SHP77 (cell line): ENCODE data around the gene LYSET.
A peak's percentile ranks its signal among the peaks of the same experiment; 100 is the strongest.
"Not testable (repeated sequence)": the region's sequence is repeated elsewhere in the genome, so short reads cannot be mapped to it uniquely, and the experiment has no call there.

ENCODE experiments used
- DNase-seq, 2 experiments: peaks; one replicate each; lab custom pipeline; 2025; lab: John Stamatoyannopoulos, UW

LYSET gene

GRCh38 chr14:93184391-93185348 lies at the start of gene LYSET, which contains the start of gene MOAP1:
LYSET (plus strand) TSS chr14:93185317; CDS start chr14:93185406, 89 bp downstream.
MOAP1 (minus strand) TSS chr14:93184897; CDS start chr14:93184242, 655 bp downstream.
- DNase-seq, result peak; percentile 47 to 80

GRCh38 chr14:93135399-93135798 lies 49.7 kb upstream of the LYSET start:
- no peak for DNase-seq

- no peak for DNase-seq
These were observed 49.1 kb upstream of the LYSET start for GRCh38 chr14:93136009-93136408.

- not testable (repeated sequence) for DNase-seq
These were observed 48.6 kb upstream of the LYSET start for GRCh38 chr14:93136508-93136907.

- DNase-seq, result peak; percentile 85 to 89
These were observed 47.3 kb upstream of the LYSET start for GRCh38 chr14:93137864-93138263.

- no peak for DNase-seq
These were observed 42.1 kb upstream of the LYSET start for GRCh38 chr14:93142854-93143652.

GRCh38 chr14:93146119-93146518 lies 39.0 kb upstream of the LYSET start:
- no peak for DNase-seq

GRCh38 chr14:93148979-93149378 lies 36.1 kb upstream of the LYSET start:
- no peak for DNase-seq

GRCh38 chr14:93150227-93151208 lies 34.6 kb upstream of the LYSET start:
- DNase-seq, result no peak

- no peak for DNase-seq
These were observed 32.0 kb upstream of the LYSET start for GRCh38 chr14:93153121-93153520.

GRCh38 chr14:93155667-93156066 lies 29.4 kb upstream of the LYSET start:
- DNase-seq, result no peak

GRCh38 chr14:93156693-93157369 lies 28.3 kb upstream of the LYSET start:
- no peak for DNase-seq

- DNase-seq, result not testable (repeated sequence)
These were observed 26.8 kb upstream of the LYSET start for GRCh38 chr14:93158349-93158748.

- not testable (repeated sequence) for DNase-seq
These were observed 25.3 kb upstream of the LYSET start for GRCh38 chr14:93159625-93160352.

- peak; percentile 46 to 59 for DNase-seq
These were observed 24.7 kb upstream of the LYSET start for GRCh38 chr14:93160353-93160801.

- DNase-seq, result no peak
These were observed 23.6 kb upstream of the LYSET start for GRCh38 chr14:93161411-93161940.

- DNase-seq, result no peak
These were observed 21.6 kb upstream of the LYSET start for GRCh38 chr14:93163564-93163963.

- DNase-seq, result not testable (repeated sequence)
These were observed 19.5 kb upstream of the LYSET start for GRCh38 chr14:93165271-93166265.
